Cerebellar nuclear complex (tissue), 1 donor: ENCODE results near the gene CTDSPL2.
"Not testable (repeated sequence)": the region's sequence is repeated elsewhere in the genome, so short reads cannot be mapped to it uniquely, and the experiment has no call there.

Experiments
- DNase-seq, 2 experiments: peaks; one replicate each; lab custom pipeline; 2025; lab: John Stamatoyannopoulos, UW

CTDSPL2 gene

DNA sequence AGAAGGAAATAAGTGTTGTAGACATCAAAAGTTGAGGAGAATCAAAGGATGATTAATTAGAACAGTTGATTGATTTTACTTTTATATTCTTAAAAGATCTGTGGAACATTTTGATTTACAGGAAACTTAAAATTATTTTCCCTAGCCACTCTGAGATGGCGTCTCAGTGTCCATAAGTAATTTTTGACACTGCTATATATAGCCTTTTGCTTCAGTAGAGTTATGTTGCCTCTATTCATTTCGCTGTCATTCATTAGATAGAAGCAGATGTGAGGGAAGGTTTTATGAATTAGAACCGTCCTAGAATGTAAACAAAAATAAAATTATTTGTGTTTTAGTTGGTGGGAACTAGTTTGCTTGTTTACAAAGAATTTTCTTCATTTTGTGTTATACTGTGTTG, 58.5 kb downstream of the CTDSPL2 start:
- DNase-seq, result no peak

DNA sequence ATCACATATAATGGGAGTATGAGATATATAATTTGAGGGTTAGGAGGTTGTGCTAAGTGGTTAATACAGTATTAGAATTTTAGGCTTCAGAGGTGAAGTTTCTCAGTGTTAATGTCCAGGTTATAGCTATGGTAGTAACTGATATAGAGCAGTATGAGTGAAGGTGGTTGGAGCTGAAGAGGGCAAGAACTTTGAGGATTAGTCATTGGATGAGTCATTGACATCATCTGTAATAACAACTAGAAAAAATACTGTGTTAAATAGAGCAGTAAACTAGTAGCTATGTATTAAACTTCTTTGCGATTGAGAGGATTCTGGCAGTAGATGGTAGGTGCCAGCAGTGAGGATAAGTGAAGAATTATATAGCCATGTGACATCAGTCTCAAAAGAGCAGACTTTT, 62.0 kb downstream of the CTDSPL2 start:
- DNase-seq, result no peak

DNA sequence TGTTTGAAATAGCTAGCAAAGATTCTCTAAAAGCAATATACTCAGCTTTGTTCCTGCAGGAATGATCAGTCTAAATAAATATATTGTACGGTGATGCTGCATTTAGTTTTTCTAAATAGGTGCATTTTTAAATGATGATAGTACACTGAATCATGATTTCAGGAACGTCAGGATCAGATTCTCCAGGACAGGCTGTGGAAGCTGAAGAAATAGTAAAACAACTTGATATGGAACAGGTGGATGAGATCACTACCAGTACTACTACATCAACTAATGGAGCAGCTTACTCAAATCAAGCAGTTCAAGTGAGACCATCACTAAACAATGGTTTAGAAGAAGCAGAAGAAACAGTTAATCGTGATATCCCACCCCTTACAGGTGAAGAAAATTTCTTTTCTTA, 63.2 kb downstream of the CTDSPL2 start:
- no peak for DNase-seq

DNA sequence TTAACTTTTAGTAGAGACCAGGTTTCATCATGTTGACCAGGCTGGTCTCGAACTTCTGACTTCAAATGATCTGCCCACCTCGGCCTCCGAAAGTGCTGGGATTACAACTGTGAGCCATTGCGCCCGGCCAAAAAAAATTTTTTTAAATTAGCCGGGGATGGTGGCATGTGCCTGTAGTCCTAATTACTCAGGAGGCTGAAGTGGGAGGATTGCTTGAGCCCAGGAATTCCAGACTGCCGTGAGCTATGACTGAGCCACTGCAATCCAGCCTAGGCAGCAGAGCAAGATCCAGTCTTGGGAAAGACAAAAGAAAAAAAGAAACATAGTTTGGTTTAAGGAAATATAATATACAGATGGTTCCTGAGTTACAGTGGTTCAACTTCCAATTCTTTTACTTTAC, 64.6 kb downstream of the CTDSPL2 start:
- no peak for DNase-seq

DNA sequence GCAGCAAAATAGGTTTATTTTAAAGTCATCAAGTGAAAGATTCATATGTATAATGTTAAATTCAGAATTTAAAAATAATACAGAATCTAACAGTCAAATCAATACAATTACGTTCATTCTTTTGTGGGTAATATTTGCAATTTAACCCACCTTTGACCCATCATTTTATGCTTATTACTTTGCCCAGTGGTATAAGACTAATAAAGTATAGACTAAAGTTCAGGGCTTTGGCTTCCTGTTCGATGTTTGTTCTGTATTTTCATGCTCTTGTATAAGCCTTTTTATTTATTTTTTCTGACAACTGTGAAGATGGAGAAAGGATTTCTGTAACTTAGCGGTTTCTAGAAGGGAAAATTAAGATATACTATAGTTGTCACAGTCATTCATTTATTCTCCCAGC, 65.2 kb downstream of the CTDSPL2 start:
- no peak for DNase-seq

DNA sequence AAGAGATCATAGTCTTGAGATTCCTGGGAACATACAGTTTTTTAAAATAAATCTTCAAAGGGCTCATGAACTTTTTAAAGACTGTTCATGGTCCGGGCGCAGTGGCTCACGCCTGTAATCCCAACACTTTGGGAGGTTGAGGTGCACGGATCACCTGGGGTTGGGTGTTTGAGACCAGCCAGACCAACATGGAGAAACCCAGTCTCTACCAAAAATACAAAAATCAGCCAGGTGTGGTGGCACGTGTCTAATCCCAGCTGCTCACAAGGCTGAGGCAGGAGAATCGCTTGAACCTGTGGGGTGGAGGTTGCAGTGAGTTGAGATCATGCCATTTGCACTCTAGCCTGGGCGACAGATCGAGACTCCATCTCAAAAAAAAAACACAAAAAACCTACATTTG, 68.1 kb downstream of the CTDSPL2 start:
- DNase-seq, result no peak

DNA sequence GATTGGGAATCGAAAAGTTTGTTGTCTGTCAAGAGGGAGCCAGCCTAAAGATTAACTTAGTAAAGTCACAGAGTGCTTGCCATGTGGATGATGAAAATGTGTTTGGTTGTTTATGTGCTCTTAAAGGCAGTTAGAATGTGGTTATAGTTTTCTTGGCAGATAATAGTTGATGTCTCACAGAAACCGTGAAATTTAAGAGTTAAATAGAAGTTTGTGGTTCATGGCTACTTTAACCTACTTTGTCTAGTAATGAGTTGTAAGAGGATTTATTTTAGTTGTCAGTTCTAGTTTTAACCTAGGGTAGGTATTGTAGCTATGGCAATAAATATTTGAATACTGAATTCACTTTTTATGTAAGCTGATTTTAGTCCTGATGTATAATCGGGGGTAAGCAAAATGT, 73.1 kb downstream of the CTDSPL2 start:
- no peak for DNase-seq

DNA sequence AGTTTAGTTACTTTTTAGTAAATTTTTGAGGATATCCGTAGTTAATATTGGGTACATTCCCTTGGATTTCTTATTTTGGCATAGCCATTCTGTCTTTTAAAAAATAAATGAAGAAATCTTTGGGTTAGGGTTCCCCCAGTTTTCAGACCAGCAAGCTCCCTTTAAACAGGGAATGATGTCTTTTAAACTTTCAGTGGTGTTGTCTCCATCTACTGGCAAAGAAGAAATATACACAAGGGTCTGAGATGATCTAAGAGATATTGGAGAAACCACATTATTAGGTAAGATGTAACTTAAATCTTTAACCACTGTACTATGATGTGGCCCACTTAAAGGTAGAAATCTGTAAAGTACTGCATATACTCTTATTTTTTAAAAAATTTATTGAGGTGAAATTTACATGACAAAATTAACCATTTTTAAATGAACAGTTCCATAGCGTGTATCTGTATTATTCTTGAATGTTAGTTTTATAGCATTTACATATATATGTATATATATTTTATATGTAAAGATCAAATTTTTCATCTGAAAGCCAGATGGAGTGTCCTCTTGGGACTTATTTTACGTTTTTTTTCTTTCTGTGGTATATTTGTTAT, 74.4 kb downstream of the CTDSPL2 start:
- DNase-seq, result peak in 1 of 2 experiments; percentile 15

DNA sequence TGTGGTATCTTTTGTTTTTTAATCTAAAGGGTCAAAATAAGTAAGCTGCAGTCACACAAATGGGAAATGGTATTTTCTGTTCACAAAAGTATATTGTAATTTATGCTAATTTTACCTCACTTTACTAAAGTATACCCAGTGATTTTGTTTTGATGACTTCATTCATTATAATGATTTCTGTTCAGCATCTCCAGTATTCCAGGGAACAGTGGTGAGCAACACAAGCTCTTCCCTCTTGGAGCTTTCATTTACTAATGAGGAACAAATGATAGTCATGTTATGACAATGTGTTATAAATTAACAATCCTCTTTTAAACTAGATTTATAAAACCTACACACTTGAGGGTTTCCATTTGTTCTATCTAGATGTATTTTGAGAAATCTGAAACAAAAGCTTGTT, 89.0 kb downstream of the CTDSPL2 start:
- no peak for DNase-seq

DNA sequence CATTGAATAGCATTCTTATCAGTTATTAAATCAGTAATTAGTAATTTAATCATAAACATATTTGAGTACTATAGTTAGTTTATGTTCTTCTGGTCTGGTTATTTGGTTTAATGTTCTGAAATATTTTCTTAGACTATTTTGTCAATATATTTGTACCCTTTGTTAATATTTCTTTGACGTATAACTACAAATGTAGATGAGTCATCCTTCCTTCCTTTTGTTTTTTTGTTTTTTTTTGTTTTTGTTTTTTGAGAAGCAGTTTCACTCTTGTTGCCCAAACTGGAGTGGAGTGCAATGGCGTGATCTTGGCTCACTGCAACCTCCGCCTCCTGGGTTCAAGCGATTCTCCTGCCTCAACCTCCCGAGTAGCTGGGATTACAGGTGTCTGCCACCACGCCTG, 92.1 kb downstream of the CTDSPL2 start:
- DNase-seq, result no peak

DNA sequence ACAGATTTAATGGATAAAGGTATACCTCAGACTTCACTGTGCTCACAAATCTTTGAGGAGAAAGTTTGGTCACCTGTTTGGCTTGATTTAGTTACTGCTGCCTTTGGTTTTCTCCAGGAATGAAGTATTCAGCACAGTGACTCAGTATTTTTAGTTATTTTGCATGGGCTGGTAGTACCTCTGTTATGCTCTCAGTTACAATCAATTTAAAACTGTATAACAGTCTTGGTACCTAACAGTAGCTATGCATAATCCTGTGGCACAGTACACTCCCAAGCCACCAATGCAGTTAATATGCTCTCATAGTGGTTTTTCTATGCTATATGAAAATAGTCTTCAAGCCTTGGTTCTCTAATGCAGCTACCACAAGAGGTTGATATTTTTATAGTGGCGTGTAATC, 97.6 kb downstream of the CTDSPL2 start:
- DNase-seq, result no peak

DNA sequence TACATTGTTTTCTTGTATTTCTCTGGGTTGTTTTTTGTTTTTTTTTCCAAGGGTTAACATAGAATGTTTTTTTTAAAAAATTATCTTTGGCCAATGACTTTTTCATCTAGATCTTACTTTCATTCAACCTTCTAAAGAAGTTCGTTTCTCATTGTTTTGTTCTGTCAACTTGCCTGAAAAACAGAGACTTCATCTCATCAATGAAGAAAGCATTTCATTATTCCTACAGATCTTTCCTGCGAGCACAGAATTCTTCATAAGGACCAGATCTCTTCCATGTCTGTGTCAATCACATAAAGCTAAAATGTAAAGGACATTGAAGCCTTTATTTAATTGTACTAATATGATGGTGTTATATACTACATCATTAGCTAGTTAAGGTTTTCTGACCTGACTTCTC, 99.8 kb downstream of the CTDSPL2 start:
- DNase-seq, result no peak

DNA sequence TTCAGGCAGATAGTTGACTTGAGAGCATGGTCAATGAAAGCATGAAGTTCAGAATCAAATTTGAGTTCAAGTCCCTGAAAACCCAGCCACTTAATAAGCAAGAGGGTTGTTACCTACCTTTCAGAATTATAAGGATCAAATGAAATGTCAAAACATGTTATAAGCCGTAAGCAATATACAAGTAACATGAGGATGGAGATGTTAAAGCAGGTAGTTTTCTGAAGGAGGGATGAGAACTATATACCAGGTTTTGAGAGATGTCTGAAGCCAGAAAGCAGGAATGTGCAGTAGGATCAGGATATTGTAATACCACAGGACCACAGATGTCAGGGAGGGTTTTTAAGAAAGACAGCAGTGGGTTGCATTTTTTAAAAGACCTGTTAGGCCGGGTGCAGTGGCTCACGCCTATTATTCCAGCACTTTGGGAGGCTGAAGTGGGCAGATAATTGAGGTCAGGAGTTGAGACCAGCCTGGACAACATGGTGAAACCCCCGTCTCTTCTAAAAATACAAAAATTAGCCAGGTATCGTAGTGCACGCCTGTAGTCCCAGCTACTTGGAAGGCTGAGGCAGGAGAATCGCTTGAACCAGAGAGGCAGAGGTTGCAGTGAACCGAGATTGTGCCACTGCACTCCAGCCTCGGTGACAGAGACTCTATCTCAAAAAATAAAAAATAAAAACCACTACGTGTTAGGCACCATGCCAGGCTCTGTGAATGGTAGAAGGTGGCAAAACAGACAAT, 102.6 kb downstream of the CTDSPL2 start:
- no peak for DNase-seq

DNA sequence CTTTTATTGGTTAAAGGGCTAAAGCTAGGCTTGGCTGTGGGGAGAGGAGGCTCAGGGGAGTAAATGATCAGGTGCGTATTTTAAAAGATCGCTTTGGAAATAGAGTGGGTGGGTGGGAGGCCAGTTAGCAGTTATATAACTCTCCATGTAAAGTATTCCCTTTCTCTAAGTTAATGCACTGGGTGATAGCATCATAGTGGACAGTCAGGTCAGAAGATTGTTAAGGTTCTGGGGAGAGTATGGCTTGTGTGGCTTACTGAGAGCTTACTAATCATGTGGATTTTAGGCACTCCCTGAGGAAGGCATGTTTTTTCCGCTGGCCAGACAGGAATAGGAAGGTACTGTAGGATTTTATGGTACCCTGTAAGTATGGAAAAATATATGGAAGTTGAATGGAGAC, 103.2 kb downstream of the CTDSPL2 start:
- no peak for DNase-seq

DNA sequence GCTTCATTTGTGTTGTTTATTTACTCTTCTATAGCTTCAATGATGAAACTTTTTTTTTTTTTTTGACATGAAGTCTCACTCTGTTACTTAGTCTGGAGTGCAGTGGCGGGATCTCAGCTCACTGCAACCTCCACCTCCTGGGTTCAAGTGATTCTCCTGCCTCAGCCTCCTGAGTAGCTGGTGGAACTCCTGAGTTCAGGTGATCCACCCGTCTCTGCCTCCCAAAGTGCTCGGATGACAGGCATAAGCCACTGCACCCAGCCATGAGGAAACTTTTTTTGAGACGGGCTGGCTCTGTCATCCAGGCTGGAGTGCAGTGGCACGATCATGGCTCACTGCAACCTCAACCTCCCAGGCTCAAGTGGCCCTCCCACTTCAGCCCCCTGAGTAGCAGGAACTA, 104.8 kb downstream of the CTDSPL2 start:
- DNase-seq, result not testable (repeated sequence)

DNA sequence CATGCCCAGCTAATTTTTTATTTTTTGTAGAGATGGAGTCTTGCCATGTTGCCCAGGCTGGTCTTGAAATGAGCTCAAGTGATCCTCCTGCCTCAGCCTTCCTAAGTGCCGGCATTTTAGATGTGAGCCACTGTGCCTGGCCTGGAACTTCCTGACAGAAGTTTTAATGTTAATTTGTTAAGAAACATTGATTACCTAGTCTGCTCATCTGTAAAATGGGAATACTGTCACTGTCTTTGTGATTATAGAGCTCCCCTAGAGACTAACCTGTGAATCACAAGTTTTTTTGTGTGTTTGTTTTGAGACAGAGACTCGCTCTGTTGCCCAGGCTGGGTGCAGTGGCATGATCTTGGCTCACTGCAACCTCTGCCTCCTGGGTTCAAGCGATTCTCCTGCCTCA, 105.3 kb downstream of the CTDSPL2 start:
- DNase-seq, result no peak

DNA sequence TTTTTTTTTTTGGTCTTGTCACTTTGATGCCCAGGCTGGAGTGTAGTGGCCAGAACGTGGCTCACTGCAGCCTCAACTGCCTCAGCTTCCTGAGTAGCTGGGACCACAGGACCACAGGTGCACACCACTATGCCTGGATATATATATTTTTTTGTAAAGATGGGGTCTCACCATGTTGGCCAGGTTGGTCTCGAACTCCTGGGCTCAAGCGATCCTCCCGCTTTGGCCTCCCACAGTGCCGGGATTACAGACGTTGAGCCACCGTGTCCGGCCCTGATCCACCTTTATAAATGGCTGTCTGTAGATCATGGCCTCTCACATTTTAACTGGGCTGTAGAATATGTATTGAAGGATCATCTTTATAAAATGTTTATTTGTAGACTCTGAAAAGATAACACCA, 107.7 kb downstream of the CTDSPL2 start:
- no peak for DNase-seq

DNA sequence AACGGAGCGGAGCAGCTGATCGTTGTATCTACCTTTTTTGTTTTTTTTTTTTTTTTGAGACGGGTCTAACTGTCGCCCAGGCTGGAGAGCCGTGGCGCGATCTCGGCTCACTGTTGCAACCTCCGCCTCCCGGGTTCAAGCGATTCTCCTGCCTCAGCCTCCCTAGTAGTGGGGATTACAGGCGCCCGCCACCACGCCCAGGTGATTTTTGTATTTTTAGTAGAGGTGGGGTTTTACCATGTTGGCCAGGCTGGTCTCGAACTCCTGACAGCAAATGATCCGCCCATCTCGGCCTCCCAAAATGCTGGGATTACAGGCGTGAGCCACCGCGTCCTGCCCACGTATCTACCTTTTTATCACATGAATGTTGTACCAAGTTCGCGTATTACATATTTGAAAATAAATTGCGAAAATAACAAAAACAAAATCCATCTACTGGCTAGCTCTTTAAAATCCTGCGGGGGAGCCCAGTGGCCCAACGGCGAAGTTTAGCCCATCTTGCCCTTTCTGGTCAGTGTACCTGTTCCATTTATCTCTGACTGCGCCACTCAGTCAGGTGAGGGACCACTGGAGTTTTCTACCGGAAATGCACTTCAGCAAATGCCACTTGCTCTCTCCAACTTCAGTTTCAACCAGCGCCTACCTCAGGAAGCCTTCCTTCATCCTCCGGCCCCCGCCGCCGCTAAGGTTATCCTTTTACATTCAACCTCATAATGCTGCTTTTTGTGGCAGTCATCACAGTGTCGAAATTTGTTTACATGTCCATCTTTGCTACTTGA, 108.3 kb downstream of the CTDSPL2 start:
- peak in 1 of 2 experiments; percentile 19 for DNase-seq

DNA sequence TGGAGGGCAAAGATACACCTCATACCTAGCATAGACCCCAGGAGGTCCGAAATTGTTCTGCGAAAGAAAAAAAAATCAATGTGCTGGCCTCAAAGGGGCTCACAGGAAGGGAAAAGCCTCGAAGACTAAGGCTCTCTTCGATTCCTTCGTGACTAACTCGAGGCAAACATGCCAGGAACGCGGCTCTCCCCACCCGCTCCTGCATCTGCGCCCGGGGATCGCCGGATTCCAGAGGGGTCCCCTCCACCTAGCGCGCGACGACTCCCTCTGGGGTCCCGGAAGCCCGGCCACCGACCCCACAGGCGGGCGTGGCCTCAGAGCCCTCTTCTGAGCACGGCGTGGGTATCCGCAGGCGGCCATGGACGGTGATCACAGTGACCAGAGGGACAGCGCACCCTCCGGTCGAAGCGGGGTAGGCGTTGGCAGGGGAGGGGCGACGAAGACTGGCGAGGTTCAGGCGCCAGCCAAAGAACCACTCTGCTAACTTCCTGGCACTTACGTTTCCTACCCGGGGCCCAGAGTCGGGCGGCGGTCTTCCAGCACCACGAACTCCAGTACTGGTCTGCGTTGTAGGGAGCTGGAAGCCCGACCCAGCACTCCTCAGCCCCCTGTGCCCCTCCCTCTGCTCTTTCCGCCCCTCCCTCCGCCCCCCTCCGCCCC, 109.0 kb downstream of the CTDSPL2 start:
- DNase-seq, result peak in 1 of 2 experiments; percentile 66

DNA sequence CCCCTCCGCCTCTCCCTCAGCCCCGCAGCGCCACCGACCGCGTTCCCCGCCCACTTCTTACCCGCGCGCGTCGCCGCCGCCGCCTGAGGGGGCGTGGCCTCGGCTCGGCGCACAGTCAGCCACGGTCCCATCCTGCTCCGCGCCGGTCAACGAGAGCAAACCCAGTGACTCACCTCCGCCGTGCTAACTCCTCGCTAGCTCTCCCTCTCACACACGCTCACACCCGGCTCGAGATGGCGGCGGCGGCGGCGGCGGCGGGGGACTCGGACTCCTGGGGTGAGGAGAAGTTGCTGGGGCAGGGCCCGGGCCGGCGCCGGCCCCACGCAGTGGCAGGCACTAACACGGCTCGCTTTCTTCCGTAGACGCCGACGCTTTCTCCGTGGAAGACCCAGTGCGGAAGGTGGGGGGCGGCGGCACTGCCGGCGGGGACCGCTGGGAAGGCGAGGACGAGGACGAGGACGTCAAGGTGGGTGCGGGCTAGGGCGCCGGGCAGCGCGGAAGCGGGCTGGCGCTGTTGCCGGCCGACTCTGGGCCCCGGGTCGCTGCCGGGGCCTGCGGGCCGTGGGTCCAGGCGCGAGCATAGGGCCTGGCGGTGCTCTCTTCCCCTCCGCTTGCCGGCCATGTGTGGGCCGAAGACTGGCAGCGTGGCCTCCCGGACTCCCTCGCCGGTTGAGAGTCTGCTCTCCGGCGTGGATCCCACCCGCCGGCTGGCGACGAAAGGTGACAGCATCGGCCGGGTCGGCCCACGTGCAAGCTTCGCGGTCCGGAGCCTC, 109.7 kb downstream of the CTDSPL2 start, which contains the start of gene EIF3J:
TSS of gene EIF3J (plus strand) at position 186 of the 773 bp plus-strand sequence. CDS start at position 234, 48 bp downstream.
- peak; percentile 55 to 80 for DNase-seq

DNA sequence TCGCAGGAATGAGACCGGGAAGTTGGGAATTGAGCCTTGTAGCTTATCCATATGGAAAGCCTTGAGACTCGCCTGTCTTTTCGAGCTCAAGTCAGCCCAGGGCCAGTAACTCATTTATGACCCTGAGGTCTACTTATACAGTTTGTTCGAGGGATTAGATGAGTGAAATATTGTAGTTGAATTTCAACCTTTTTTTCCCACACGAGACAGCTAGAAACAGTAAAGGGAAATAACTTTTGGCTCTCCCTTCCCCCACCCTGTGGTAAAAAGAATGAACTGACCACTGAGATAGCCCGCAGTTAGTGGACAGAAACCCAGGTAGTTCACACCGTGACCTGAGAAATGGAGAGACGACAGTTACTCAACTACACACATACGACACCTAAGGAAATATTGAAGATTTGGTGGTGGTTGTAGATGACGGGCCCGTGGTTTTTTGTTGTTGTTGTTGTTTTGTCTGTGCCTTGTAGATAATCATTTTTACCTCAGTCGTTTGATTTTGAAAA, 110.4 kb downstream of the CTDSPL2 start:
- DNase-seq, result no peak
